SK-N-SH (cell line): ENCODE measurements around the gene DECR2.

ENCODE experiments used
- CTCF ChIP-seq: fragments of 200-600 bp; sonication (generic); IDR thresholded peaks from 2 replicates; pipeline ENCODE4 v1.6.1; 2017; ENCODE audit warnings: antibody characterized with exemption, mild to moderate bottlenecking, moderate library complexity
- EP300 ChIP-seq, 2 experiments: IDR thresholded peaks; 2 replicates each; pipeline versions ENCODE4 v1.4.0 to v1.6.1; 2012; ENCODE audit warnings: borderline replicate concordance in 1 of 2, low read depth in 1 of 2, low read length in 1 of 2
- FOXJ3 ChIP-seq: sonication (generic); formaldehyde crosslinking; IDR thresholded peaks from 2 replicates; pipeline ENCODE4 v1.5.1; 2020; ENCODE audit warnings: mild to moderate bottlenecking, missing genetic modification reagents
- GABPA ChIP-seq: IDR thresholded peaks from 2 replicates; pipeline ENCODE4 v1.4.0; 2012; ENCODE audit warnings: low read depth, mild to moderate bottlenecking
- MAX ChIP-seq: IDR thresholded peaks from 2 replicates; pipeline ENCODE4 v1.4.0; 2012; ENCODE audit warnings: low read depth
- POLR2AphosphoS5 ChIP-seq: IDR thresholded peaks from 2 replicates; pipeline ENCODE4 v1.6.1; 2012; ENCODE audit warnings: low read depth, low read length
- REST ChIP-seq: IDR thresholded peaks from 2 replicates; pipeline ENCODE4 v1.6.1; 2012; ENCODE audit warnings: mild to moderate bottlenecking, low read depth, low read length, moderate library complexity
- SMC3 ChIP-seq: IDR thresholded peaks from 2 replicates; pipeline ENCODE4 v1.6.1; 2012; ENCODE audit warnings: low read depth, low read length, improper control_type of control experiment
- TAF1 ChIP-seq: IDR thresholded peaks from 2 replicates; pipeline ENCODE4 v1.6.1; 2012; ENCODE audit warnings: low read depth, mild to moderate bottlenecking, low read length, moderate library complexity, borderline replicate concordance
- TEAD4 ChIP-seq: IDR thresholded peaks from 2 replicates; pipeline ENCODE4 v1.4.0; 2012; ENCODE audit warnings: mild to moderate bottlenecking, borderline replicate concordance; ENCODE audit not compliant: insufficient read depth

- TF ChIP-seq CTCF (no peak), MAX (no peak), POLR2AphosphoS5 (no peak), FOXJ3 (CRISPR knock-in tag) (no peak), SMC3 (no peak), TAF1 (no peak), EP300 (IDR thresholded peaks at IDR 0.05; ENCODE audit: borderline replicate concordance in 1 of 2, low read depth in 1 of 2, low read length in 1 of 2) (no peak), GABPA (no peak), REST (no peak), TEAD4 (no peak)
These were observed 3.3 kb downstream of the DECR2 start for GRCh38 chr16:404971-405486.
